HCT116 (cell line): ENCODE measurements around the gene TCF12.

Source experiments
- CEBPB ChIP-seq: IDR thresholded peaks from 2 replicates; pipeline ENCODE4 v1.6.1; 2012; ENCODE audit warnings: low read depth
- ELF1 ChIP-seq: IDR thresholded peaks from 2 replicates; pipeline ENCODE4 v1.6.1; 2012; ENCODE audit warnings: low read depth, borderline replicate concordance
- EZH2 ChIP-seq: fragments of 200-600 bp; sonication (generic); IDR thresholded peaks from 2 replicates; pipeline ENCODE4 v1.6.1; 2017; ENCODE audit warnings: antibody characterized with exemption, mixed run types
- POLR2A ChIP-seq: IDR thresholded peaks from 2 replicates; pipeline ENCODE4 v1.7.0; 2011; ENCODE audit warnings: borderline replicate concordance; ENCODE audit not compliant: insufficient read depth, insufficient read length; ENCODE audit errors: extremely low read depth
- POLR2AphosphoS5 ChIP-seq: IDR thresholded peaks from 2 replicates; pipeline ENCODE4 v1.6.1; 2011; ENCODE audit warnings: mild to moderate bottlenecking, low read depth, low read length, moderate library complexity
- RAD21 ChIP-seq: IDR thresholded peaks from 2 replicates; pipeline ENCODE4 v1.6.1; 2012; ENCODE audit warnings: low read depth, mild to moderate bottlenecking
- ZNF274 ChIP-seq: fragments of 200-500 bp; sonication (Bioruptor generic); IDR thresholded peaks from 2 replicates; pipeline ENCODE4 v1.6.1; 2014; ENCODE audit warnings: mild to moderate bottlenecking, low read depth, low read length, inconsistent platforms
- TF ChIP-seq, protein P1 (sequence below), 3 experiments: fragments of 200-600 bp in 1 of 3; sonication (generic) in 1 of 3; IDR thresholded peaks in 2 of 3; conservative IDR thresholded peaks in 1 of 3; 2 replicates each; pipeline ENCODE4 v1.5.1; 2012 to 2017; ENCODE audit warnings: low read depth in 2 of 3, low read length in 2 of 3, antibody characterized with exemption in 1 of 3, borderline replicate concordance in 1 of 3, control low read depth in 1 of 3, mild to moderate bottlenecking in 1 of 3, mixed read lengths in 1 of 3, mixed run types in 1 of 3, moderate library complexity in 1 of 3; ENCODE audit not compliant: insufficient read depth in 1 of 3

GRCh38 chr15:57060799-57061198 lies 142.4 kb downstream of the TCF12 start:
- TF ChIP-seq, protein P1, sequence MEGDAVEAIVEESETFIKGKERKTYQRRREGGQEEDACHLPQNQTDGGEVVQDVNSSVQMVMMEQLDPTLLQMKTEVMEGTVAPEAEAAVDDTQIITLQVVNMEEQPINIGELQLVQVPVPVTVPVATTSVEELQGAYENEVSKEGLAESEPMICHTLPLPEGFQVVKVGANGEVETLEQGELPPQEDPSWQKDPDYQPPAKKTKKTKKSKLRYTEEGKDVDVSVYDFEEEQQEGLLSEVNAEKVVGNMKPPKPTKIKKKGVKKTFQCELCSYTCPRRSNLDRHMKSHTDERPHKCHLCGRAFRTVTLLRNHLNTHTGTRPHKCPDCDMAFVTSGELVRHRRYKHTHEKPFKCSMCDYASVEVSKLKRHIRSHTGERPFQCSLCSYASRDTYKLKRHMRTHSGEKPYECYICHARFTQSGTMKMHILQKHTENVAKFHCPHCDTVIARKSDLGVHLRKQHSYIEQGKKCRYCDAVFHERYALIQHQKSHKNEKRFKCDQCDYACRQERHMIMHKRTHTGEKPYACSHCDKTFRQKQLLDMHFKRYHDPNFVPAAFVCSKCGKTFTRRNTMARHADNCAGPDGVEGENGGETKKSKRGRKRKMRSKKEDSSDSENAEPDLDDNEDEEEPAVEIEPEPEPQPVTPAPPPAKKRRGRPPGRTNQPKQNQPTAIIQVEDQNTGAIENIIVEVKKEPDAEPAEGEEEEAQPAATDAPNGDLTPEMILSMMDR (IDR thresholded peaks at IDR 0.05 in 2 of 3, conservative IDR thresholded peaks at IDR 0.05 in 1 of 3; ENCODE audit: borderline replicate concordance in 1 of 3, insufficient read depth in 1 of 3, low read depth in 2 of 3, low read length in 2 of 3): no peak
- no peak for TF ChIP-seq ZNF274
- TF ChIP-seq POLR2AphosphoS5: no peak
- no peak for TF ChIP-seq POLR2A
- no peak for TF ChIP-seq CEBPB
- TF ChIP-seq ELF1: no peak
- TF ChIP-seq EZH2: no peak
- TF ChIP-seq RAD21: no peak
